ENCODE measurements around the gene JAZF1. TPM values are rescaled to one million over a fixed set of nuclear protein-coding genes. Genes with fewer than 3 reads are reported as not detected.

Gene JAZF1
- total RNA-seq, 1 experiment from 2014 or later, result 0.95 TPM

- H3K27me3 Mint-ChIP-seq (ENCODE audit: insufficient read depth, unreplicated experiment), result no peaks in the 10 kb centered on the region
- no peak for TF ChIP-seq CTCF (IDR thresholded peaks at IDR 0.05; ENCODE audit: insufficient read depth in 1 of 2, low read depth in 1 of 2, low read length in 1 of 2, severe bottlenecking in 1 of 2, unreplicated experiment in 1 of 2)
- H3K4me3 Mint-ChIP-seq (ENCODE audit: unreplicated experiment), result no peak overlapping the region
- H3K4me3 ChIP-seq (ENCODE audit: low read depth, low read length), result no peak overlapping the region
- H3K9me3 ChIP-seq, result no peaks in the 10 kb centered on the region
- H3K36me3 Mint-ChIP-seq (ENCODE audit: insufficient read depth, unreplicated experiment), result peaks cover 5% of the 10 kb centered on the region
- no peaks in the 10 kb centered on the region for H3K36me3 ChIP-seq (ENCODE audit: control insufficient read depth, insufficient read depth, low read length)
- no peak overlapping the region for H3K27ac Mint-ChIP-seq (ENCODE audit: unreplicated experiment)
- no peaks in the 10 kb centered on the region for H3K27me3 ChIP-seq (replicated peaks; ENCODE audit: control insufficient read depth, insufficient read depth, low read length)
- H3K4me1 ChIP-seq, result peaks cover 18% of the 10 kb centered on the region; the same call in 1 of the 2 replicates
- H3K4me1 Mint-ChIP-seq (ENCODE audit: low read depth, unreplicated experiment), result peaks cover 22% of the 10 kb centered on the region
- intact Hi-C loops (cut with micrococcal nuclease; ENCODE audit: unreplicated experiment), result no loop called here
- no peak for DNase-seq
- BruUV-seq (replicated peaks), result no TSS peak
- H3K9me3 Mint-ChIP-seq (ENCODE audit: unreplicated experiment), result no peaks in the 10 kb centered on the region
- ChIA-PET CTCF (no interaction called here), POLR2A (interaction anchor here (0.6 kb wide), 1 partner anchor 500 kb away, joined by 3 read pairs; no protein-coding TSS in a partner anchor)
Observed at GRCh38 chr7:28106321-28106829, 74.2 kb downstream of the JAZF1 start.

- Mint-ChIP-seq H3K27ac (ENCODE audit: unreplicated experiment) (no peak overlapping the region), H3K36me3 (ENCODE audit: insufficient read depth, unreplicated experiment) (peaks cover 5% of the 10 kb centered on the region), H3K9me3 (ENCODE audit: unreplicated experiment) (no peaks in the 10 kb centered on the region), H3K4me3 (ENCODE audit: unreplicated experiment) (no peak overlapping the region), H3K27me3 (ENCODE audit: insufficient read depth, unreplicated experiment) (no peaks in the 10 kb centered on the region), H3K4me1 (ENCODE audit: low read depth, unreplicated experiment) (peaks cover 22% of the 10 kb centered on the region)
- POLR2A ChIA-PET, result no interaction called here
- Histone ChIP-seq H3K9me3 (no peaks in the 10 kb centered on the region), H3K4me1 (peaks cover 18% of the 10 kb centered on the region; the same call in 1 of the 2 replicates), H3K4me3 (ENCODE audit: low read depth, low read length) (no peak overlapping the region), H3K36me3 (ENCODE audit: control insufficient read depth, insufficient read depth, low read length) (no peaks in the 10 kb centered on the region), H3K27me3 (replicated peaks; ENCODE audit: control insufficient read depth, insufficient read depth, low read length) (no peaks in the 10 kb centered on the region)
- intact Hi-C loops (cut with micrococcal nuclease; ENCODE audit: unreplicated experiment), result no loop called here
- no peak for TF ChIP-seq CTCF (IDR thresholded peaks at IDR 0.05; ENCODE audit: insufficient read depth in 1 of 2, low read depth in 1 of 2, low read length in 1 of 2, severe bottlenecking in 1 of 2, unreplicated experiment in 1 of 2)
- BruUV-seq (replicated peaks), result no TSS peak
- CTCF ChIA-PET, result interaction anchor here (0.7 kb wide), 1 partner anchor 11 kb away, joined by 3 read pairs; no protein-coding TSS in a partner anchor
- no peak for DNase-seq
Observed at GRCh38 chr7:28105234-28105633, 75.4 kb downstream of the JAZF1 start.

- Histone ChIP-seq H3K9me3 (no peaks in the 10 kb centered on the region), H3K4me1 (peaks cover 18% of the 10 kb centered on the region; the same call in 1 of the 2 replicates), H3K4me3 (ENCODE audit: low read depth, low read length) (no peak overlapping the region), H3K36me3 (ENCODE audit: control insufficient read depth, insufficient read depth, low read length) (no peaks in the 10 kb centered on the region), H3K27me3 (replicated peaks; ENCODE audit: control insufficient read depth, insufficient read depth, low read length) (no peaks in the 10 kb centered on the region)
- TF ChIP-seq CTCF (IDR thresholded peaks at IDR 0.05; ENCODE audit: insufficient read depth in 1 of 2, low read depth in 1 of 2, low read length in 1 of 2, severe bottlenecking in 1 of 2, unreplicated experiment in 1 of 2), result no peak
- Mint-ChIP-seq H3K9me3 (ENCODE audit: unreplicated experiment) (no peaks in the 10 kb centered on the region), H3K4me3 (ENCODE audit: unreplicated experiment) (no peak overlapping the region), H3K4me1 (ENCODE audit: low read depth, unreplicated experiment) (peaks cover 22% of the 10 kb centered on the region), H3K27me3 (ENCODE audit: insufficient read depth, unreplicated experiment) (no peaks in the 10 kb centered on the region), H3K36me3 (ENCODE audit: insufficient read depth, unreplicated experiment) (peaks cover 5% of the 10 kb centered on the region), H3K27ac (ENCODE audit: unreplicated experiment) (no peak overlapping the region)
- DNase-seq, result no peak
- POLR2A ChIA-PET, result no interaction called here
- intact Hi-C loops (cut with micrococcal nuclease; ENCODE audit: unreplicated experiment), result no loop called here
- BruUV-seq (replicated peaks), result no TSS peak
- CTCF ChIA-PET, result no interaction called here
Observed at GRCh38 chr7:28104811-28105210, 75.8 kb downstream of the JAZF1 start.
